Measurements from ENCODE around the gene SHISAL2A. TPM values are rescaled to one million over a fixed set of nuclear protein-coding genes. Genes with fewer than 3 reads are reported as not detected.
"Not testable (repeated sequence)": the region's sequence is repeated elsewhere in the genome, so short reads cannot be mapped to it uniquely, and the experiment has no call there.

SHISAL2A gene
- total and polyA plus RNA-seq, 9 donors, result 1.3 to 6.5 (median 2.7) TPM

DNA sequence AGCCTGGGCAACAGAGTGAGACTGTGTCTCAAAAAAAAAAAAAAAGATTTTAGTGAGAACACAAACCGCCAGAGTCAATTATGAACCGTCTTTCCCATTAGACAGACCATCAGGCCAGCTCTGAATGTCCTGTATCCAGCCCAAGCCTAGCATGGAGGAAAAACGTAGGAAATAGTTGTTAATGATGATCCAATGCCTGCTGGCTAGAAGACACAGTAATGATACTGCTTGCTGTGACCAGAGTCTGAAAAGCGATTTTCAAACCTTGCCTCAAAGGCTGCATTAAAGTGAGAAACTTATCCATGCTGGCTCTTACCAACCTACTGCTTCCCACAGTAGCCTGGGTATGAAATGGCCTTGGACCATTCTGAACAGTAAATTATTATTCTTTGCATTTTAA lies 48.2 kb downstream of the SHISAL2A start:
- peaks cover 24% of the 10 kb centered on the region for H3K4me1 ChIP-seq (ENCODE audit: control insufficient read depth, insufficient read depth, low read length)

DNA sequence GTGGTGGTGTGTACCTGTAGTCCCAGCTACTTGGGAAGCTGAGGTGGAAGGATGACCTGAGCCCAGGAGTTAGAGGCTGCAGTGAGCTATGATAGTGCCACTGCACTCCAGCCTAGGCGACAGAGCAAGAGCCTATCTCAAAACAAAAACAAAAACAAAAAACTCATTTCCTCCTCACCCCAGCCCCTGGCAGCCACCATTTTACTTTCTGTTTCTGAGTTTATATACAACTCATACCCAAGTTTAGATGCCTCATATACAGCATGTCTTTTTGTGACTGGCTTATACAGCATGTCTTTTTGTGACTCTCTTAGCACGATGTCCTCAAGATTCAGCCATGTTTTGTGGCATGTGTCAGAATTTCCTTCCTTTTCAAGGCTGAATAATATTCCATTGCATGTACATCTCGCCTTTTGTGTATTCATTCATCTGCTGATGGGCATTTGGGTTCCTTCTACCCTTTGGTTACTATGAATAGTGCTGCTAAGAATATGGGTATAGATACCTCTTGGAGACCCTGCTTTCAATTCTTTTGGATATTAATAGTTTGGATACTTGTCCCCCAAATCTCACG lies 50.5 kb downstream of the SHISAL2A start:
- Histone ChIP-seq H3K27ac (ENCODE audit: low read length) (no peak overlapping the region), H3K9me3 (replicated peaks; ENCODE audit: control insufficient read depth, low read depth, low read length) (peaks cover 3% of the 10 kb centered on the region), H3K27me3 (ENCODE audit: control insufficient read depth, insufficient read depth, low read length) (no peaks in the 10 kb centered on the region), H3K4me1 (ENCODE audit: control insufficient read depth, insufficient read depth, low read length) (peaks cover 4% of the 10 kb centered on the region), H3K36me3 (ENCODE audit: control insufficient read depth, insufficient read depth, low read length) (peaks cover 20% of the 10 kb centered on the region), H3K4me3 (ENCODE audit: low read length) (no peak overlapping the region)
- no peak for DNase-seq
- WGBS (ENCODE audit: insufficient coverage), result 100% methylated on average over 1 of the region's 4 CpGs

More for the DNA sequence above, 48.2 kb downstream of the SHISAL2A start:
- Histone ChIP-seq H3K27me3 (ENCODE audit: control insufficient read depth, insufficient read depth, low read length) (no peaks in the 10 kb centered on the region), H3K9me3 (replicated peaks; ENCODE audit: control insufficient read depth, low read depth, low read length) (no peaks in the 10 kb centered on the region), H3K4me3 (ENCODE audit: low read length) (no peak overlapping the region), H3K36me3 (ENCODE audit: control insufficient read depth, insufficient read depth, low read length) (no peaks in the 10 kb centered on the region), H3K27ac (ENCODE audit: low read length) (no peak overlapping the region)
- 50% methylated on average over 1 of the region's 4 CpGs for WGBS (ENCODE audit: insufficient coverage)
- DNase-seq, result no peak

DNA sequence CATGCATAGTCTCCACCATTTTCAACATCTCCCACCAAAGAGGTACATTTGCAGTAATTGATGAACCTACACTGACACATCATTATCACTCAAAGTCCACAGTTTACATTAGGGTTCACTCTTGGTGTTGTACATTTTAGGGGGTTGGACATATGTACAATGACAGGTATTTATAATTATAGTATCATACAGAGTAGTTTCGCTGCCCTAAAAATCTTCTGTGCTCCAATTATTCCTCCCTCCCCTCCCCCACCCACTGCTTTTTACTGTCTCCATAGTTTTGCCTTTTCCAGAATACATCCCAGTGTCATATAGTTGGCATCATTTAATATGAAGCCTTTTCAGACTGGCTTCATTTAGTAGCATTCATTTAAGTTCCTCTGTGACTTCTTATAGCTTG lies 51.6 kb downstream of the SHISAL2A start:
- WGBS (ENCODE audit: insufficient coverage), result no CpG with 5 or more reads among the region's 1 CpG
- H3K9me3 ChIP-seq (replicated peaks; ENCODE audit: control insufficient read depth, low read depth, low read length), result peaks cover 3% of the 10 kb centered on the region
- peaks cover 2% of the 10 kb centered on the region for H3K4me1 ChIP-seq (ENCODE audit: control insufficient read depth, insufficient read depth, low read length)
- H3K36me3 ChIP-seq (ENCODE audit: control insufficient read depth, insufficient read depth, low read length), result peaks cover 22% of the 10 kb centered on the region
- no peak for DNase-seq
- H3K4me3 ChIP-seq (ENCODE audit: low read length), result no peak overlapping the region
- no peak overlapping the region for H3K27ac ChIP-seq (ENCODE audit: low read length)
- H3K27me3 ChIP-seq (ENCODE audit: control insufficient read depth, insufficient read depth, low read length), result no peaks in the 10 kb centered on the region

DNA sequence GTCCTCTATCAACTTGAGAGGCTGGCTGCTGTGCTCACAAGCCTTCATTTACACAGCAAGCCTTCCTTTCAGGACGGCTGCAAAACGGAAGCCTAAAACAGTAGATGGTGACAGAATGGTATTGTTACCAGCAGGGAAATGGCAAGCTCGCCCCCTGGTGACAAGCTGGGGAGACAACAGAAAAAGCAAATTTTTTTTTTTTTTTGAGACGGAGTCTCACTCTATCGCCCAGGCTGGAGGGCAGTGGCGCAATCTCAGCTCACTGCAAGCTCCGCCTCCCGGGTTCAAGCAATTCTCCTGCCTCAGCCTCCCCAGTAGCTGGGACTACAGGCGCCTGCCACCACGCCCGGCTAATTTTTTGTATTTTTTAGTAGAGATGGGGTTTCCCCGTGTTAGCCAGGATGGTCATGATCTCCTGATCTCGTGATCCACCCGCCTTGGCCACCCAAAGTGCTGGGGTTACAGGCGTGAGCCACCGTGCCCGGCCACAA lies 53.3 kb downstream of the SHISAL2A start:
- WGBS (ENCODE audit: insufficient coverage), result 76% methylated on average over 6 of the region's 17 CpGs
- peaks cover 35% of the 10 kb centered on the region for H3K36me3 ChIP-seq (ENCODE audit: control insufficient read depth, insufficient read depth, low read length)
- not testable (repeated sequence) for H3K4me3 ChIP-seq (ENCODE audit: low read length); H3K27ac ChIP-seq (ENCODE audit: low read length); H3K27me3 ChIP-seq (ENCODE audit: control insufficient read depth, insufficient read depth, low read length); H3K9me3 ChIP-seq (replicated peaks; ENCODE audit: control insufficient read depth, low read depth, low read length); H3K4me1 ChIP-seq (ENCODE audit: control insufficient read depth, insufficient read depth, low read length)
- peak; percentile 82 for DNase-seq

DNA sequence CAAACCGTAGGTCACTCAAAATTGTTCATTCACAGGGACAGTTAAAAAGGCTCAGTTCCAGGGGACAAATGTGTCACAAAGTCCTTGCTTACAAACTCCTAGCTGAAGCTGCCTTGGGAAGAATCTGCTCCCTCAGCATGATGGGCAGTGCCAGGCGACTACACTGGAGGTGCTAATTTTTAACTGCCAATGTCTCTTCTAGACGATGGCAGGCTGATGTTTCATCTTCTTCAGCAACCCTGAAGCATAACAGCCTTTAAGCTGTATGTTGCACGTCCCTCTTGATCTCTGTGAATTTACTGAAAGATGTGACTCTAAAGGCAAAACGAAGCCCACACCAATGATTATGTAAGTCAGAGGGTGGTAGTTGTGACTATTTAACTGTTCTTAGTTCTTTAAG lies 53.9 kb downstream of the SHISAL2A start:
- DNase-seq, result no peak
- peaks cover 36% of the 10 kb centered on the region for H3K36me3 ChIP-seq (ENCODE audit: control insufficient read depth, insufficient read depth, low read length)
- H3K4me3 ChIP-seq (ENCODE audit: low read length), result no peak overlapping the region
- 100% methylated on average over 2 of the region's 5 CpGs for WGBS (ENCODE audit: insufficient coverage)
- peaks cover 2% of the 10 kb centered on the region for H3K4me1 ChIP-seq (ENCODE audit: control insufficient read depth, insufficient read depth, low read length)
- no peaks in the 10 kb centered on the region for H3K27me3 ChIP-seq (ENCODE audit: control insufficient read depth, insufficient read depth, low read length)
- no peak overlapping the region for H3K27ac ChIP-seq (ENCODE audit: low read length)
- H3K9me3 ChIP-seq (replicated peaks; ENCODE audit: control insufficient read depth, low read depth, low read length), result peaks cover 3% of the 10 kb centered on the region

DNA sequence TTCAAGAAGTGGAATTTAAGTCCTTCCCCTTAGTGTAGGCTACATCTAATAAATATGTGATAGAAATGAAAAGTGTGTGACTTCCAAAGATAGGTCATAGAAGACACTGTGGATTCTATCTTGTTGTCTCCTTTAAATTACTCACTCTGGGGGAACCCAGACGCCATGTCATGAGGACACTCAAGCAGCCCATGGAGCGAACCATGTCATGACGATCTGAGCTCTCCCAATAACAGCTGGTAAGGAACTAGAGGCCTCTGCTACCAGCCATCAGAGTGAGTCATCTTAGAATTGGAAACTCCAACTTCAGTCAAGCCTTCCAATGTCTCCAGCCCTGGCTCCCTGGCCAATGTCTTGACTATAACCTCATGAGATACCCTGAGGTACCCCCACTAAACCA lies 58.9 kb downstream of the SHISAL2A start:
- no peak overlapping the region for H3K4me3 ChIP-seq (ENCODE audit: low read length)
- H3K27ac ChIP-seq (ENCODE audit: low read length), result no peak overlapping the region
- 91% methylated on average over 3 of the region's 3 CpGs for WGBS (ENCODE audit: insufficient coverage)
- H3K36me3 ChIP-seq (ENCODE audit: control insufficient read depth, insufficient read depth, low read length), result peaks cover 50% of the 10 kb centered on the region
- no peaks in the 10 kb centered on the region for H3K27me3 ChIP-seq (ENCODE audit: control insufficient read depth, insufficient read depth, low read length)
- H3K4me1 ChIP-seq (ENCODE audit: control insufficient read depth, insufficient read depth, low read length), result no peaks in the 10 kb centered on the region
- DNase-seq, result no peak
- H3K9me3 ChIP-seq (replicated peaks; ENCODE audit: control insufficient read depth, low read depth, low read length), result peaks cover under 1% of the 10 kb centered on the region

DNA sequence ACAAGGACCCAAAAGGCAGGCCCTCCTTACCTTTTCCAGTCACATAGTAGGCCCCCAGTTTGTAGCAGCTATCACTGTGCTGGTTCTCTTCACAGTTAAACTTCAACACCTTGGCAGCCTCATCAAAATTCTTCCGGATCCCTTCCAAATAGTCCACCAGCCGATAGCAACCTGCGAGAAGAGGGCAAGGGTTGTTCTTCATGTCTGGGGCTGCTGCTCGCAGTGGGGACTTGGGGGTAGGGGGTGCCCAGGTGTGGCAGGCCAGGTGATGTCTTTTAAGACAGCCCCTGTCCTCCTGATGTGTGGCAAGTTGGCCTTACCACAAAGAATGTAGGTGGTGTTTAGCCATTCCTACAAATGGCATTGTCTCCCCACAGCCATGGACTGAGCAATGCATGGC lies 59.7 kb downstream of the SHISAL2A start:
- no peaks in the 10 kb centered on the region for H3K27me3 ChIP-seq (ENCODE audit: control insufficient read depth, insufficient read depth, low read length)
- no peak overlapping the region for H3K27ac ChIP-seq (ENCODE audit: low read length)
- H3K4me3 ChIP-seq (ENCODE audit: low read length), result no peak overlapping the region
- peaks cover 4% of the 10 kb centered on the region for H3K4me1 ChIP-seq (ENCODE audit: control insufficient read depth, insufficient read depth, low read length)
- no peak for DNase-seq
- no peaks in the 10 kb centered on the region for H3K9me3 ChIP-seq (replicated peaks; ENCODE audit: control insufficient read depth, low read depth, low read length)
- 80% methylated on average over 1 of the region's 4 CpGs for WGBS (ENCODE audit: insufficient coverage)
- peaks cover 41% of the 10 kb centered on the region for H3K36me3 ChIP-seq (ENCODE audit: control insufficient read depth, insufficient read depth, low read length)

DNA sequence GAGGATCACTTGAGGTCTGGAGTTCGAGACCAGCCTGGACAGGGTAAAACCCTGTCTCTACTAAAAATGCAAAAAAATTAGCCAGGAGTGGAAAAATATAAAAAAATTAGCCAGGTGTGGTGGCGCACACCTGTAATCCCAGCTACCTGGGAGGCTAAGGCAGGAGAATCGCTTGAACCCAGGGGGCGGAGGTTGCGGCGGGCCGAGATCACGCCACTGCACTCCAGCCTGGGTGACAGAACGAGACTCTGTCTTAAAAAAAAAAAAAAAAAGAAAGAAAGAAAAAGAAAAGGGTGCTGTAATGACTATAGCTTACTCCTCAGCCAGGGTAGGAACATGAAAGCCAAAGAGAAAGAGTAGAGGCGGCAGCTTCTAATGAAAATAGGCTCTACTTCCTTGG lies 60.4 kb downstream of the SHISAL2A start:
- H3K4me1 ChIP-seq (ENCODE audit: control insufficient read depth, insufficient read depth, low read length); H3K9me3 ChIP-seq (replicated peaks; ENCODE audit: control insufficient read depth, low read depth, low read length); DNase-seq; H3K27me3 ChIP-seq (ENCODE audit: control insufficient read depth, insufficient read depth, low read length); H3K4me3 ChIP-seq (ENCODE audit: low read length); H3K27ac ChIP-seq (ENCODE audit: low read length): not testable (repeated sequence)
- WGBS (ENCODE audit: insufficient coverage), result 100% methylated on average over 2 of the region's 10 CpGs
- peaks cover 35% of the 10 kb centered on the region for H3K36me3 ChIP-seq (ENCODE audit: control insufficient read depth, insufficient read depth, low read length)

DNA sequence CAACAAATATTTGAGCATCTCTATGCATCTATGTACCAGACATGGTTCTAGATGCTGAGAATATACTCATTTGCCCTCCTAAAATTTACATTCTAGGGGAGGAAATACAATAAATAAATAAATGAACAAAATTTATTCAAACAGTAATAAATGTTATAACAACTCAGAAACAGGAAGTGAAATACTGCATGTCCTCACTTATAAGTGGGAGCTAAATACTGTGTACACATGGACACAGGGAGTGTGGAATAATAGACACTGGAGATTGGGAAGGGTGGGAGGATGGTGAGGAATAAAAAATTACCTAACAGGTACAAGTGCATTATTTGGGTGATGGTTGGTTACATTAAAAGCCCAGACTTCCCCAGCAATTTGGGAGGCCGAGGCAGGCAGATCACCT lies 60.9 kb downstream of the SHISAL2A start:
- peaks cover 11% of the 10 kb centered on the region for H3K4me1 ChIP-seq (ENCODE audit: control insufficient read depth, insufficient read depth, low read length)
- H3K36me3 ChIP-seq (ENCODE audit: control insufficient read depth, insufficient read depth, low read length), result peaks cover 32% of the 10 kb centered on the region
- H3K27me3 ChIP-seq (ENCODE audit: control insufficient read depth, insufficient read depth, low read length), result no peaks in the 10 kb centered on the region
- DNase-seq, result no peak
- 100% methylated on average over 1 of the region's 1 CpG for WGBS (ENCODE audit: insufficient coverage)
- no peak overlapping the region for H3K27ac ChIP-seq (ENCODE audit: low read length)
- H3K9me3 ChIP-seq (replicated peaks; ENCODE audit: control insufficient read depth, low read depth, low read length), result no peaks in the 10 kb centered on the region
- no peak overlapping the region for H3K4me3 ChIP-seq (ENCODE audit: low read length)

DNA sequence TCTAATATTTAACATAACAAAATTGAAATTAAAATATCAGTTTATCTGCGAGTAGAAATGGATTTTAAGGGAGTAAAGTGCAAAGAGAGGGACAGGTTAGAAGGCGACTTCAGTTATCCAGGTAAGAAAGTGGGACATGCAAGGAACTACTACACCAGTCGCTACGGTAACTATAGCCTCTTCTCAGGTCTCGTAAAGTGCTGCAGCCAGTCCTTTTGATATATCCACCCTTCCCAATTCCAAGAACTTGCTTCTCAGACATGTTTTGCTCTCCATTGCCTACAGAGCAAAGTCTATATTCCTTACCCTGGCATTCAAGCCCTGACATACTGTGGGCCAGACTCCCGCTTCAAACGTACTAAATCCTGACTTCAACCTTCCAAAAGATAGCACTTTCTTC lies 62.7 kb downstream of the SHISAL2A start:
- Histone ChIP-seq H3K27ac (ENCODE audit: low read length) (no peak overlapping the region), H3K9me3 (replicated peaks; ENCODE audit: control insufficient read depth, low read depth, low read length) (no peaks in the 10 kb centered on the region), H3K36me3 (ENCODE audit: control insufficient read depth, insufficient read depth, low read length) (peaks cover 26% of the 10 kb centered on the region), H3K27me3 (ENCODE audit: control insufficient read depth, insufficient read depth, low read length) (no peaks in the 10 kb centered on the region), H3K4me3 (ENCODE audit: low read length) (no peak overlapping the region), H3K4me1 (ENCODE audit: control insufficient read depth, insufficient read depth, low read length) (peaks cover 11% of the 10 kb centered on the region)
- 91% methylated on average over 6 of the region's 7 CpGs for whole genome bisulfite sequencing (ENCODE audit: insufficient coverage)
- DNase-seq, result no peak
